GM18508 (cell line): Measurements from ENCODE around the gene CRYGS.
A peak's percentile ranks its signal among the peaks of the same experiment; 100 is the strongest.
"Not testable (repeated sequence)": the region's sequence is repeated elsewhere in the genome, so short reads cannot be mapped to it uniquely, and the experiment has no call there.

Source experiments
- ATAC-seq: cut with Tn5 transposase; IDR thresholded peaks from one replicate; pipeline ENCODE4 v1.9.1; 2021; ENCODE audit warnings: moderate number of reproducible peaks; ENCODE audit not compliant: insufficient read depth, unreplicated experiment

Gene CRYGS

DNA sequence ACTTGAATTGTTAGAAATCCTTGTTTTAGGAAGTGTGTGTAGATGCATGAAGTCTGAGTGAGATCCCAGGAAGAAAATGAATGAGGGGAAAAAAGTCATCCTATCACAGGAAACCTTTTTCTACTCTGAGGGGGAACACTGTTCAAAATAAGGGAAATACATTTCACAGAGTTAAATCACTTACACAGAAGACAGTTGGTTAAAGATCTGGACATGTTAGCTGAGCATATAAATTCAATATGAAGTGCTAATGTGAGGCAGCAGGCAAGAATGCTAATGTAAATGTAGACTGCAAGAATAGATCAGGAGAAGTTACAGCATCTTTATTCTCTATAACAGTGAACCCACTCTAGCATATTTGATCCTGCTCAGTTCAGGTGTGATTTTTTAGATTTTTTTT is 20.4 kb upstream of the CRYGS start:
- no peak for ATAC-seq

- ATAC-seq, result no peak
Measured at GRCh38 chr3:186552408-186553031, 8.3 kb upstream of the CRYGS start.

- ATAC-seq, result no peak
Measured at GRCh38 chr3:186551387-186551786, 7.2 kb upstream of the CRYGS start.

- no peak for ATAC-seq
Measured at GRCh38 chr3:186549497-186549896, 5.3 kb upstream of the CRYGS start.

DNA sequence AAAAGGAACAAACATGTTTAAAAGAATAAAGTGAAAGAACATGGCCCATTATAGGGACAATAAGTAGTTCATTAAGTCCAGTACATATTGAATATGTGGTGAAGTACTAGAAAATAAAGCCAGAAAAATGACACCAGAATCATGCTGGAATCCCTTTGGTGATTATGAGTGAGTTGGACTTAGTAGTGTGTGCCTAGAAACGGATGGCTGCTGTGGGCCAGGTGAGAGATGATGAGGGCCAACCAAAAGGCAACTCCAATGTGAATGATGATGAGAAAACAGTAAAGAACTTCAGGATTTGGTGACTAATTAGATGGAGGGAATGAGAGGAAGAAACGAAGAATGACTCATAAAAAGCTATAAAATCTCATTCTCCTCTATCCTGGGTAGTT is 3.3 kb downstream of the CRYGS start:
- no peak for ATAC-seq

GRCh38 chr3:186540221-186540834 is 3.9 kb downstream of the CRYGS start:
- no peak for ATAC-seq

DNA sequence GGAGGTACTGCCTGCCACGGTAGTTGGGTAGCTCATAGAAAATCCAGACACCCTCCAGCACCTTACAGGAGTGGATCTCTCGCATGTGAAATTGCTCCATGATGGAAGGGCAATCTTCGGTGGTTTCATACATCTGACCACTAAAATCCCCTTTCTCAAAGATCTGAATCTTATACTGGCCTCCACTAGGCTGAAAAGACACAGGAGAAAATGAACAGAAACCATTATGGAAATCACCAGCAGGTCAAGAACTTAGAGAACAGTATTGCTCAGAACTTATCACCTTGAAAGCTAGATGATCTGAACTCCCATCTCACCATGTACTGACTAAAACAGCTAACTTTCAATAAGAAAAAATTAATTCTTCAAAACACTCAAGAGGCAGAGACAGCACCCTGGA is 5.4 kb downstream of the CRYGS start:
- no peak for ATAC-seq

DNA sequence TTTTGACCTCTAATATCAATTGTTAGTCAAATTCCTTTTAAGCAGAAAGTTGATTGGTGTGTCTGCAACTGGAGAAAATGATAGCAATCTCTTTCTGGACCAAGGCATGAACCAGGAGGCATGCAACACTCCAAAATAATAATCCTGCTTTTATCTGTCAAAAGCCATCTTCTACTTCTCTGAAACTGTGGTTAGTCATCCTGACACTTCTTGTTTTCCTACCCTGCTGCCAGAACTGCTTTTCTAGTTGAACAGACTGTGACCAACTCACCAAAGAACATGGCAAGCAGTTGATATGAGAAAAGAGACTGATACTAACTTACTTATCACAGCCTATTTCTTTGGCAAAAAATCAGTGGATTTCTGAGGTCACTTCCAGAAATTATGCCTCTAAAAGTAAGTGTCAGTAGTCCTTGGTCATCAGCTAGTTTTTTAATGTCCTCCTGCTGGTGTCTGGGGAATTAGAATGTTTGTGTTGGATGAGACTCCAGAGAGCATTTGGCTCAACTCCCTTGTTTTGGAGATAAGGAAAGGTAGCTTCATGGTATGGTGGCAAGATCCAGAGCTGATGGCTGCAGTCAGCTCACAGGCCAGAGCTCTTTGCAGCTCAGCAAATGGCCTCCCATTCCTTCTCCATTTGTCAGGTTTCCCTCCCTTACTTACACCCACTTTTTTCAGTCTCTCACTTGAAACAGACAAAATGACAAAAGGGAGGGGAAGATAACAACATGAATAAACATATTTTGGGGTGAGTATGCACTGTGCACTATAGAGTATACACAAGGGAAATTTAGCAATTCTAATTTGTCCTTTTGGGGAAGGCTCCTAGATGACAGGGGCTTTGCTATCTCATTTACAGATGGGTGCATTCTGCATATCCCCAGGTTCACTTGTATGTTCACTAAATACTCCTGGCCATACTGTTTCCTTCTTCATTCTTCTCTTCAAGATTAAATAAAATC is 7.0 kb downstream of the CRYGS start:
- ATAC-seq, result no peak

GRCh38 chr3:186534113-186534669 is 10.0 kb downstream of the CRYGS start:
- peak; percentile 69 for ATAC-seq

DNA sequence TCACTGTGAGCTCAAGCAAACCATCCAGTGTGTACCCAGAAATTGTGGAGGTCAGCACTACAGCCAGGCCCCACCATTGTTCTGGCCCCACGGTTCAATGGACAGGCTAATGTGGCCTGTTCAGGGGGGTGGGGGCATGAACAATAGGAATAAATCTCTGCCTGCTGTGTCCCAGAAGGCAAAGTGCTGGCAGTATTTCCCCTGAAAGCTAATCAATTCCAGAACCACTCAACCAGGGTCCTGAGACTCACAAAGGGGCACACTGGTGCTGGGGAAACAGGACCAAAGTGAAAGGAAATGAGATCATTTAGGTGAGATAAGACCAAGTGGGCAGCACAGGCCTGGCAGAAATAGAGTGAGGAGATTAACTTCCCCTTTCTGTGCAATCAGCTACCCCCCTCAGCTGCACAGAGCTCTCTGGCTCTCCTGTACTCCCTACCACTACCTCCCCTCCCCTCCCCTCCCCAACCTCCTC is 11.5 kb downstream of the CRYGS start:
- ATAC-seq, result peak; percentile 48

DNA sequence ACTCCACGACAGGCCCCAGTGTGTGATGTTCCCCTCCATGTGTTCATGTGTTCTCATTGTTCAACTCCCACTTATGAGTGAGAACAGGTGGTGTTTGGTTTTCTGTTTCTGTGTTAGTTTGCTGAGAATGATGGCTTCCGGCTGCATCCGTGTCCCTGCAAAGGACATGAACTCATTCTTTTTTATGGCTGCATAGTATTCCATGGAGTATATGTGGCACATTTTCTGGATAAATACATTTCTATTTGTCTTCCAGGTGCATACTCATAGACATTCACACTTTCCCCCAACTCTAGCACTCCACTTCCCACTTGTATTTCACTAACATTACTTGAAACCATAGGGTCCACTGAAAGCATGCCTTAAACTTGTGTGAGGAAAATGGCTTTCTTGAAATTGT is 12.5 kb downstream of the CRYGS start:
- not testable (repeated sequence) for ATAC-seq

- ATAC-seq, result no peak
Measured at GRCh38 chr3:186530415-186530814, 13.8 kb downstream of the CRYGS start.

DNA sequence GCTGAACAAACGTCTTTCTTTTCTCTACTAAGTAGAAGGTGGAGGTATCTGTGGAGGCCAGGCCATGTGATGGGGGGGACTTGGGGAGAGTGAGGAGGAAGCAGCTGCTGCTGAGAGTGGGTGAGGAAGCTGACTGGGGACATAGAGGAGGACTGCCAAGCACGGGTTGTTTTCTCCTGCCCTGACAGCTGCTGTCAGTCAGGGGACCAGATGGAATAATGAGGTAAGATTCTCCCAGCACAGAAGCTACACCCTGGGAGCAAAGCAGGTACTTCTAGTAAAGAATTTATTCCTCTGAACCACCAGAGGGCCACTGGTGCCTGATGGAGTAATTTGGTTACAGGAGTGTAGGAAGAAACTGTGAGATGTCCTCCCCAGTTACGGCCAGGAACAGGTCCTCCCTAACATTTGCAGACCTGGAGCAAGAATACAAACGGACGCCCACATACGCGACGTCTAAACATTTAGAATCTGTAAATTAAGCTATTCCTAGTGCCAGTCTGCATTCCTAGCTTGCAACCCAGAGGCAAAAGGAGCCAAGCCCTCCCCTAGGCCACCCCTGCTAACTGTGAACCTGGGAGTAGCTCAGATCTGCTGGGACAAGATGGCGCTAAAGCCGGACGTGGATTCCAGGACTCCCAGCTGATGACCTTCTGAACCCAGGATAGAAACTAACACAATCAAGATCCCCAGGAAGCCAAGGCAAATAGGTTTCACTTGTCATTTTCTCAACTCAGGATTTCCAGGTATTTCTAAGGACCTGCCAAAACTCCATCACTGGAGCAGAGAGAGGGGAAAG is 14.8 kb downstream of the CRYGS start:
- ATAC-seq, result no peak

GRCh38 chr3:186526256-186526606 is 17.9 kb downstream of the CRYGS start:
- no peak for ATAC-seq

GRCh38 chr3:186525369-186526255 is 18.6 kb downstream of the CRYGS start:
- ATAC-seq, result no peak

DNA sequence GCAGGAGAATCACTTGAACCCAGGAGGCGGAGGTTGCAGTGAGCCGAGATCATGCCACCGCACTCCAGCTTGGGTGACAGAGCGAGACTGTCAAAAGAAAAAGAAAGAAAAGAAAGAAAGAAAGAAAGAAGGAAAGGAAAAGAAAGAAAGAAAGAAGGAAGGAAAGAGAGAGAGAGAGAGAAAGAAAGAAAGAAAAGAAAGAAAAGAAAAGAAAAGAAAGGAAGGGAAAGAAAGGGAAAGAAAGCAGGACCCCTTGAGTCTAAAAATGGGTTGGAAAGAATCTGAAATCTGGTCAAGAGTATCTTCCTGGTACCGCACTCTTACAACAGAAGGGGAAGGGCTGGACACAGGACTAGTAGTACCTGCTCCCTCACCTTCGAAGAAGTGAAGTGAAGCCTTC is 19.6 kb downstream of the CRYGS start:
- no peak for ATAC-seq

DNA sequence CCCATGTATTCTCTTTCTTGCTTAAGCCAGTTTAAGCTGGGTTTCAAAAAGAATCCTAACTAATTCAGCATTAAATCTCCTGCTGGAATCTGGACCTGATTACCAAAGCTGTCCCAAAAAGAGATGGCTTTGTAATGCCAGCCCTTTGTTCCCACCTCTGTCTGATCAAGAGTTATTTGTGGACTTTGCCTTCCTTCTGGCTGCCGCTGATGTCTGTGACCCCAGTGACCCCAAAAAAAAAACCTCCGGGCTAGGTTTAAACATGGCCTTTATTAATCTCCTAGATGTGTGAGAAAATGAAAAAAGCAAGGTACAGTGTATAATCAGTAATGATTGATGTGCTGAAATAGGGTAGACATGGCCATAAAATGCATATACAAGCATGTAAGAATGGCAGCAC is 20.7 kb downstream of the CRYGS start:
- ATAC-seq, result no peak

DNA sequence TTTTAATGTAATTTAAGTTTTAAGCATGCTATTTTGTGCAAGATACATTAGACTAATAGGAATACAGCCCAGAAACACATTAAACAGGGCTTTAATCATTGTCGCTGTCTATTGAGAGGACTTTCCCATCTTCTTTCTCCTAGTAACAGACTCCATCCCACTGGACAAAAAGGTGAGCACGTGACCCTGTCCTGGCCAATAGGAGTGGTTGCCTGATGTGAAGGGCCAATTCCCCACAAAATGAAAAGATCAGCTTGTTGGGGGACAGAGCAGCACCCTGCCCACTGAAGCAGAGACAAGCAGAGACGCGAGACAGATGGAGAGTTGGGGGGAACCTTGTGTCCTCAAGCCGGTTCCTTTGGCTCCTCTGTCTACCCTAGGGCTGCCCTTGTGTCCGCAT is 21.2 kb downstream of the CRYGS start:
- no peak for ATAC-seq
